ENCODE results near the gene KIRREL3. TPM values are rescaled to one million over a fixed set of nuclear protein-coding genes. Genes with fewer than 3 reads are reported as not detected.

Gene KIRREL3
- total and polyA plus RNA-seq, 2 of the 8 experiments (the other 6 are each of a cell fraction or from before 2014, with no cell fraction given), result 0.29 to 0.32 TPM

DNA sequence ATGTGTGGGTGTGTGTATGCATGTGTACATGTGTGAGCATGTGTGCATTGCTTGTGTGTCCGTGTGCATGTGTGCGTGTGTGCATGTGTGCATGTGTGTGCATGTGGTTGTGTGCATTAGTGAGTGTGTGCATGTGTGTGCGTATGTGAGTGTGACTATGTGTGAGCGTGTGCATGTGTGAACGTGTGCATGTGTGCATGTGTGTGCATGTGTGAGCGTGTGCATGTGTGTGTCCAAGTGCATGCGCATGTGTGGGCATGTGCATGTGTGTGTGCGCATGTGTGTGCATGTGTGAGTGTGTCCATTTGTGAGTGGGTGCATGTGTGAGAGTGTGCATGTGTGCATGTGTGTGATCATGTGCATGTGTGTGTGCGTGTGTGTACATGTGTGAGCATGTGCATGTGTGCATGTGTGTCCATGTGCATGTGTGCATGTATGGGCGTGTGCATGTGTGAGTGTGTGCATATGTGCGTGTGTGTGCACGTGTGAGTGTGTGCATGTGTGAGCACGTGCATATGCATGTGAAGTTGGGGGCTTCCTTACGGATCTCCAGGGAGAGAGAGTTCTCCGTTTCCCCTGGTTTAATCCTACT lies 549.3 kb downstream of the KIRREL3 start (continued):
- TF ChIP-seq, protein P1, sequence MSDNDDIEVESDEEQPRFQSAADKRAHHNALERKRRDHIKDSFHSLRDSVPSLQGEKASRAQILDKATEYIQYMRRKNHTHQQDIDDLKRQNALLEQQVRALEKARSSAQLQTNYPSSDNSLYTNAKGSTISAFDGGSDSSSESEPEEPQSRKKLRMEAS (IDR thresholded peaks at IDR 0.05), result no peak
- TF ChIP-seq BCL11A (IDR thresholded peaks at IDR 0.05; ENCODE audit: low read depth in 2 of 2, low read length in 2 of 2) (no peak), KDM5A (IDR thresholded peaks at IDR 0.05; ENCODE audit: low read length) (no peak)

Measured in H1 (cell line).